ENCODE measurements around the gene APC2.
"Not testable (repeated sequence)": the region's sequence is repeated elsewhere in the genome, so short reads cannot be mapped to it uniquely, and the experiment has no call there.

Gene APC2

GRCh38 chr19:1509602-1510441 lies 59.9 kb downstream of the APC2 start:
- DNase-seq: no peak

GRCh38 chr19:1510442-1510806 lies 60.5 kb downstream of the APC2 start:
- DNase-seq: no peak

GRCh38 chr19:1510807-1511206 lies 60.9 kb downstream of the APC2 start:
- DNase-seq: no peak

GRCh38 chr19:1511318-1512317 lies 61.7 kb downstream of the APC2 start:
- no peak for DNase-seq

GRCh38 chr19:1512671-1513498 lies 63.0 kb downstream of the APC2 start, which contains the start of gene ADAMTSL5:
Gene ADAMTSL5 (minus strand): TSS chr19:1513019. CDS start chr19:1510943, 2,076 bp downstream.
- no peak for DNase-seq

GRCh38 chr19:1513499-1514294 lies 63.8 kb downstream of the APC2 start:
- DNase-seq: peak in 2 of 56 donors; percentile 30 to 34

- no peak for DNase-seq
These were observed 64.4 kb downstream of the APC2 start for GRCh38 chr19:1514295-1514661.

GRCh38 chr19:1514986-1515721 lies 65.2 kb downstream of the APC2 start:
- no peak for DNase-seq

- DNase-seq: no peak
These were observed 66.5 kb downstream of the APC2 start for GRCh38 chr19:1516395-1516753.

- no peak for DNase-seq
These were observed 68.5 kb downstream of the APC2 start for GRCh38 chr19:1518471-1518870.

- DNase-seq: not testable (repeated sequence)
These were observed 69.9 kb downstream of the APC2 start for GRCh38 chr19:1519802-1520201.

- no peak for DNase-seq
These were observed 70.4 kb downstream of the APC2 start for GRCh38 chr19:1520203-1520780.

GRCh38 chr19:1521636-1522035 lies 71.7 kb downstream of the APC2 start:
- DNase-seq: peak in 51 of 56 donors; percentile 3 to 85 (median 44)

GRCh38 chr19:1522061-1522460 lies 72.1 kb downstream of the APC2 start:
- peak in 1 of 56 donors; percentile 28 for DNase-seq

GRCh38 chr19:1522838-1523237 lies 72.9 kb downstream of the APC2 start:
- DNase-seq: no peak
